Mesodermal cell (in vitro differentiated cells): ENCODE measurements around the gene CLCNKA.

ENCODE experiments used
- H3K27ac ChIP-seq: 2 replicates; pipeline ENCODE4 v1.7.0; 2013; ENCODE audit warnings: mild to moderate bottlenecking, low read depth, low read length, moderate library complexity; ENCODE audit not compliant: severe bottlenecking
- H3K36me3 ChIP-seq: 2 replicates; pipeline ENCODE4 v1.7.1; 2013; ENCODE audit warnings: mild to moderate bottlenecking, low read length, moderate library complexity; ENCODE audit not compliant: control insufficient read depth, insufficient read depth
- H3K4me1 ChIP-seq: one replicate; pipeline ENCODE4 v1.7.1; 2013; ENCODE audit warnings: mild to moderate bottlenecking, low read length; ENCODE audit not compliant: insufficient read depth, control insufficient read depth, poor library complexity, severe bottlenecking
- H3K4me3 ChIP-seq: 2 replicates; pipeline ENCODE4 v1.7.0; 2013; ENCODE audit warnings: low read length, control low read depth, mild to moderate bottlenecking; ENCODE audit not compliant: insufficient read depth, poor library complexity, severe bottlenecking; ENCODE audit errors: extremely low read depth
- H3K9me3 ChIP-seq: 2 replicates; pipeline ENCODE4 v1.7.1; 2013; ENCODE audit warnings: mild to moderate bottlenecking, low read length, moderate library complexity; ENCODE audit not compliant: control insufficient read depth
- WGBS, 2 experiments: methylation state at CpG; one replicate each; pipeline ENCODE4 v1.1.5; 2013; ENCODE audit warnings: missing lambda C conversion rate in 2 of 2; ENCODE audit not compliant: insufficient coverage in 2 of 2; 5-methylcytosine and 5-hydroxymethylcytosine counted together

The CLCNKA gene

GRCh38 chr1:15988856-15989736, 32.7 kb upstream of the CLCNKA start:
- no peak overlapping the region for H3K27ac ChIP-seq
- peaks cover 4% of the 10 kb centered on the region for H3K4me1 ChIP-seq
- H3K36me3 ChIP-seq: no peaks in the 10 kb centered on the region
- no peaks in the 10 kb centered on the region for H3K9me3 ChIP-seq
- no peak overlapping the region for H3K4me3 ChIP-seq
- WGBS, 2 experiments: 82 to 91% methylated on average over 10 to 11 of the region's 13 CpGs

- Histone ChIP-seq H3K4me1 (peaks cover 4% of the 10 kb centered on the region), H3K9me3 (no peaks in the 10 kb centered on the region), H3K27ac (no peak overlapping the region), H3K4me3 (no peak overlapping the region), H3K36me3 (no peaks in the 10 kb centered on the region)
- 94 to 100% methylated on average over 3 to 7 of the region's 9 CpGs for WGBS, 2 experiments
Measured at GRCh38 chr1:15989776-15990175, 32.1 kb upstream of the CLCNKA start.

- Histone ChIP-seq H3K4me3 (no peak overlapping the region), H3K4me1 (no peaks in the 10 kb centered on the region), H3K9me3 (no peaks in the 10 kb centered on the region), H3K27ac (no peak overlapping the region), H3K36me3 (no peaks in the 10 kb centered on the region)
- WGBS, 2 experiments: 84 to 88% methylated on average over 8 of the region's 11 CpGs
Measured at GRCh38 chr1:15991427-15992186, 30.2 kb upstream of the CLCNKA start.

- H3K27ac ChIP-seq: no peak overlapping the region
- H3K4me1 ChIP-seq: no peaks in the 10 kb centered on the region
- WGBS, 2 experiments: 92 to 100% methylated on average over 3 to 6 of the region's 7 CpGs
- no peaks in the 10 kb centered on the region for H3K36me3 ChIP-seq
- no peak overlapping the region for H3K4me3 ChIP-seq
- no peaks in the 10 kb centered on the region for H3K9me3 ChIP-seq
Measured at GRCh38 chr1:15992187-15992553, 29.7 kb upstream of the CLCNKA start.

GRCh38 chr1:15992582-15993500, 29.0 kb upstream of the CLCNKA start:
- no peak overlapping the region for H3K27ac ChIP-seq
- WGBS, 2 experiments: 92 to 93% methylated on average over 16 of the region's 17 CpGs
- H3K4me3 ChIP-seq: no peak overlapping the region
- no peaks in the 10 kb centered on the region for H3K9me3 ChIP-seq
- H3K4me1 ChIP-seq: no peaks in the 10 kb centered on the region
- H3K36me3 ChIP-seq: no peaks in the 10 kb centered on the region

GRCh38 chr1:15993666-15994065, 28.2 kb upstream of the CLCNKA start:
- 96% methylated on average over 12 to 15 of the region's 15 CpGs for WGBS, 2 experiments
- H3K4me1 ChIP-seq: no peaks in the 10 kb centered on the region

GRCh38 chr1:15994081-15994480, 27.8 kb upstream of the CLCNKA start:
- H3K9me3 ChIP-seq: no peaks in the 10 kb centered on the region
- H3K36me3 ChIP-seq: no peaks in the 10 kb centered on the region
- 92 to 94% methylated on average over 10 of the region's 10 CpGs for WGBS, 2 experiments
- H3K27ac ChIP-seq: no peak overlapping the region
- no peak overlapping the region for H3K4me3 ChIP-seq
- no peaks in the 10 kb centered on the region for H3K4me1 ChIP-seq

More at GRCh38 chr1:15993666-15994065, 28.2 kb upstream of the CLCNKA start:
- Histone ChIP-seq H3K9me3 (no peaks in the 10 kb centered on the region), H3K27ac (no peak overlapping the region), H3K4me3 (no peak overlapping the region), H3K36me3 (no peaks in the 10 kb centered on the region)

GRCh38 chr1:15994590-15995351, 27.1 kb upstream of the CLCNKA start:
- Histone ChIP-seq H3K27ac (no peak overlapping the region), H3K36me3 (no peaks in the 10 kb centered on the region), H3K4me3 (no peak overlapping the region), H3K9me3 (no peaks in the 10 kb centered on the region), H3K4me1 (no peaks in the 10 kb centered on the region)
- 67 to 72% methylated on average over 5 to 8 of the region's 11 CpGs for WGBS, 2 experiments

- no peaks in the 10 kb centered on the region for H3K4me1 ChIP-seq
- 86 to 89% methylated on average over 7 to 8 of the region's 9 CpGs for WGBS, 2 experiments
Measured at GRCh38 chr1:15997076-15997585, 24.7 kb upstream of the CLCNKA start.

More at GRCh38 chr1:15997076-15997585, 24.7 kb upstream of the CLCNKA start:
- no peaks in the 10 kb centered on the region for H3K36me3 ChIP-seq
- no peak overlapping the region for H3K4me3 ChIP-seq
- no peak overlapping the region for H3K27ac ChIP-seq
- H3K9me3 ChIP-seq: no peaks in the 10 kb centered on the region
